Measurements from ENCODE around the gene C1QTNF9B.

The C1QTNF9B gene

GRCh38 chr13:23850134-23850533, 47.2 kb downstream of the C1QTNF9B start:
- no peak overlapping the region for H3K4ac ChIP-seq (ENCODE audit: low read depth in 1 of 2, low read length in 2 of 2)
- no peak overlapping the region for H3K4me2 ChIP-seq (ENCODE audit: low read length, poor library complexity, severe bottlenecking)
- no peak overlapping the region for H2BK15ac ChIP-seq (ENCODE audit: low read depth, poor library complexity, severe bottlenecking)
- H3K27ac ChIP-seq (ENCODE audit: low read length, poor library complexity, severe bottlenecking), result no peak overlapping the region
- H2AFZ ChIP-seq (ENCODE audit: low read depth, low read length), result no peak overlapping the region
- no peak overlapping the region for H3K14ac ChIP-seq (ENCODE audit: low read length in 2 of 2)
- H2BK12ac ChIP-seq (ENCODE audit: low read length in 2 of 2), result no peak overlapping the region
- no peaks in the 10 kb centered on the region for H3K27me3 ChIP-seq (ENCODE audit: control insufficient read depth in 1 of 2, insufficient read depth in 1 of 2, low read length in 2 of 2)
- H3K9me3 ChIP-seq (ENCODE audit: control insufficient read depth, low read length), result no peaks in the 10 kb centered on the region
- no peak overlapping the region for H4K8ac ChIP-seq (ENCODE audit: low read length)
- no peak overlapping the region for H2BK5ac ChIP-seq (ENCODE audit: low read depth, low read length, poor library complexity, severe bottlenecking)
- DNase-seq, result no peak
- WGBS, result no CpG with 5 or more reads among the region's 1 CpG
- no peak overlapping the region for H3K18ac ChIP-seq (ENCODE audit: low read depth in 1 of 2, low read length in 2 of 2)
- H3K23ac ChIP-seq (ENCODE audit: low read length in 2 of 2), result no peak overlapping the region
- no peak overlapping the region for H2AK5ac ChIP-seq (ENCODE audit: low read length, severe bottlenecking)
- H4K91ac ChIP-seq (ENCODE audit: low read length), result no peak overlapping the region
- no peak overlapping the region for H3K4me3 ChIP-seq (ENCODE audit: insufficient read depth in 1 of 2, low read depth in 1 of 2, low read length in 2 of 2)
- H3K4me1 ChIP-seq (ENCODE audit: control insufficient read depth, insufficient read depth, low read depth, low read length), result no peaks in the 10 kb centered on the region
- H3K9ac ChIP-seq (ENCODE audit: low read length), result no peak overlapping the region
- H3K36me3 ChIP-seq (ENCODE audit: control insufficient read depth in 1 of 2, insufficient read depth in 2 of 2, low read depth in 1 of 2, low read length in 2 of 2), result peaks cover 0 to 16% of the 10 kb centered on the region in 2 experiments
- H3K79me1 ChIP-seq (replicated peaks; ENCODE audit: low read length, poor library complexity, severe bottlenecking), result no peaks in the 10 kb centered on the region
- H2BK120ac ChIP-seq (ENCODE audit: low read depth, low read length), result no peak overlapping the region

- H3K4ac ChIP-seq (ENCODE audit: low read depth in 1 of 2, low read length in 2 of 2), result no peak overlapping the region
- H3K14ac ChIP-seq (ENCODE audit: low read length in 2 of 2), result no peak overlapping the region
- H3K4me2 ChIP-seq (ENCODE audit: low read length, poor library complexity, severe bottlenecking), result no peak overlapping the region
- H3K27ac ChIP-seq (ENCODE audit: low read length, poor library complexity, severe bottlenecking), result no peak overlapping the region
- no peaks in the 10 kb centered on the region for H3K27me3 ChIP-seq (ENCODE audit: control insufficient read depth in 1 of 2, insufficient read depth in 1 of 2, low read length in 2 of 2)
- no peak overlapping the region for H3K18ac ChIP-seq (ENCODE audit: low read depth in 1 of 2, low read length in 2 of 2)
- H2BK120ac ChIP-seq (ENCODE audit: low read depth, low read length), result no peak overlapping the region
- H2BK5ac ChIP-seq (ENCODE audit: low read depth, low read length, poor library complexity, severe bottlenecking), result no peak overlapping the region
- H3K36me3 ChIP-seq (ENCODE audit: control insufficient read depth in 1 of 2, insufficient read depth in 2 of 2, low read depth in 1 of 2, low read length in 2 of 2), result peaks cover 0 to 16% of the 10 kb centered on the region in 2 experiments
- no peak overlapping the region for H3K9ac ChIP-seq (ENCODE audit: low read length)
- no peak overlapping the region for H3K23ac ChIP-seq (ENCODE audit: low read length in 2 of 2)
- no peak overlapping the region for H2AFZ ChIP-seq (ENCODE audit: low read depth, low read length)
- DNase-seq, result no peak
- WGBS, result 96% methylated on average over 2 of the region's 2 CpGs
- no peaks in the 10 kb centered on the region for H3K9me3 ChIP-seq (ENCODE audit: control insufficient read depth, low read length)
- H3K4me1 ChIP-seq (ENCODE audit: control insufficient read depth, insufficient read depth, low read depth, low read length), result no peaks in the 10 kb centered on the region
- H2AK5ac ChIP-seq (ENCODE audit: low read length, severe bottlenecking), result no peak overlapping the region
- H2BK12ac ChIP-seq (ENCODE audit: low read length in 2 of 2), result no peak overlapping the region
- no peak overlapping the region for H4K91ac ChIP-seq (ENCODE audit: low read length)
- H2BK15ac ChIP-seq (ENCODE audit: low read depth, poor library complexity, severe bottlenecking), result no peak overlapping the region
- no peak overlapping the region for H3K4me3 ChIP-seq (ENCODE audit: insufficient read depth in 1 of 2, low read depth in 1 of 2, low read length in 2 of 2)
- no peak overlapping the region for H4K8ac ChIP-seq (ENCODE audit: low read length)
- no peaks in the 10 kb centered on the region for H3K79me1 ChIP-seq (replicated peaks; ENCODE audit: low read length, poor library complexity, severe bottlenecking)
These were observed 47.6 kb downstream of the C1QTNF9B start for GRCh38 chr13:23849670-23850069.

- Histone ChIP-seq H4K8ac (ENCODE audit: low read length) (no peak overlapping the region), H3K79me1 (replicated peaks; ENCODE audit: low read length, poor library complexity, severe bottlenecking) (no peaks in the 10 kb centered on the region), H2BK12ac (ENCODE audit: low read length in 2 of 2) (no peak overlapping the region), H3K4me3 (ENCODE audit: insufficient read depth in 1 of 2, low read depth in 1 of 2, low read length in 2 of 2) (peak overlapping the region in 1 of 2 experiments; percentile 32), H3K14ac (ENCODE audit: low read length in 2 of 2) (no peak overlapping the region), H2AK5ac (ENCODE audit: low read length, severe bottlenecking) (no peak overlapping the region), H3K4me2 (ENCODE audit: low read length, poor library complexity, severe bottlenecking) (no peak overlapping the region), H3K27ac (ENCODE audit: low read length, poor library complexity, severe bottlenecking) (no peak overlapping the region), H2BK120ac (ENCODE audit: low read depth, low read length) (no peak overlapping the region), H3K36me3 (ENCODE audit: control insufficient read depth in 1 of 2, insufficient read depth in 2 of 2, low read depth in 1 of 2, low read length in 2 of 2) (peaks cover 0 to 19% of the 10 kb centered on the region in 2 experiments), H3K9me3 (ENCODE audit: control insufficient read depth, low read length) (no peaks in the 10 kb centered on the region), H2AFZ (ENCODE audit: low read depth, low read length) (no peak overlapping the region), H3K18ac (ENCODE audit: low read depth in 1 of 2, low read length in 2 of 2) (no peak overlapping the region), H3K4ac (ENCODE audit: low read depth in 1 of 2, low read length in 2 of 2) (no peak overlapping the region), H3K27me3 (ENCODE audit: control insufficient read depth in 1 of 2, insufficient read depth in 1 of 2, low read length in 2 of 2) (no peaks in the 10 kb centered on the region), H3K4me1 (ENCODE audit: control insufficient read depth, insufficient read depth, low read depth, low read length) (no peaks in the 10 kb centered on the region), H3K23ac (ENCODE audit: low read length in 2 of 2) (no peak overlapping the region), H2BK5ac (ENCODE audit: low read depth, low read length, poor library complexity, severe bottlenecking) (no peak overlapping the region), H2BK15ac (ENCODE audit: low read depth, poor library complexity, severe bottlenecking) (no peak overlapping the region), H3K9ac (ENCODE audit: low read length) (no peak overlapping the region), H4K91ac (ENCODE audit: low read length) (no peak overlapping the region)
- WGBS, result 94% methylated on average over 7 of the region's 8 CpGs
- DNase-seq, result no peak
These were observed 48.6 kb downstream of the C1QTNF9B start for GRCh38 chr13:23848646-23849141.

GRCh38 chr13:23848019-23848418, 49.3 kb downstream of the C1QTNF9B start:
- H3K4ac ChIP-seq (ENCODE audit: low read depth in 1 of 2, low read length in 2 of 2), result no peak overlapping the region
- no peak for DNase-seq
- no peak overlapping the region for H3K9ac ChIP-seq (ENCODE audit: low read length)
- H3K79me1 ChIP-seq (replicated peaks; ENCODE audit: low read length, poor library complexity, severe bottlenecking), result no peaks in the 10 kb centered on the region
- H2BK12ac ChIP-seq (ENCODE audit: low read length in 2 of 2), result no peak overlapping the region
- H2BK120ac ChIP-seq (ENCODE audit: low read depth, low read length), result no peak overlapping the region
- H3K18ac ChIP-seq (ENCODE audit: low read depth in 1 of 2, low read length in 2 of 2), result no peak overlapping the region
- H3K4me3 ChIP-seq (ENCODE audit: insufficient read depth in 1 of 2, low read depth in 1 of 2, low read length in 2 of 2), result no peak overlapping the region
- no peak overlapping the region for H4K8ac ChIP-seq (ENCODE audit: low read length)
- no peaks in the 10 kb centered on the region for H3K27me3 ChIP-seq (ENCODE audit: control insufficient read depth in 1 of 2, insufficient read depth in 1 of 2, low read length in 2 of 2)
- no peak overlapping the region for H2AFZ ChIP-seq (ENCODE audit: low read depth, low read length)
- H3K9me3 ChIP-seq (ENCODE audit: control insufficient read depth, low read length), result no peaks in the 10 kb centered on the region
- no peak overlapping the region for H3K14ac ChIP-seq (ENCODE audit: low read length in 2 of 2)
- H3K36me3 ChIP-seq (ENCODE audit: control insufficient read depth in 1 of 2, insufficient read depth in 2 of 2, low read depth in 1 of 2, low read length in 2 of 2), result peaks cover 0 to 18% of the 10 kb centered on the region in 2 experiments
- H3K4me2 ChIP-seq (ENCODE audit: low read length, poor library complexity, severe bottlenecking), result no peak overlapping the region
- H2BK5ac ChIP-seq (ENCODE audit: low read depth, low read length, poor library complexity, severe bottlenecking), result no peak overlapping the region
- no peak overlapping the region for H2AK5ac ChIP-seq (ENCODE audit: low read length, severe bottlenecking)
- no peak overlapping the region for H3K27ac ChIP-seq (ENCODE audit: low read length, poor library complexity, severe bottlenecking)
- H2BK15ac ChIP-seq (ENCODE audit: low read depth, poor library complexity, severe bottlenecking), result no peak overlapping the region
- H3K23ac ChIP-seq (ENCODE audit: low read length in 2 of 2), result no peak overlapping the region
- 88% methylated on average over 2 of the region's 2 CpGs for WGBS
- no peak overlapping the region for H4K91ac ChIP-seq (ENCODE audit: low read length)
- no peaks in the 10 kb centered on the region for H3K4me1 ChIP-seq (ENCODE audit: control insufficient read depth, insufficient read depth, low read depth, low read length)

Data from mesenchymal stem cell (in vitro differentiated cells and primary cell).